DOHH2 (cell line): ENCODE data around the gene HECA.
A peak's percentile ranks its signal among the peaks of the same experiment; 100 is the strongest.

Experiments
- H3F3A ChIP-seq: fragments of 200-600 bp; sonication (generic), shearing (Covaris generic); 2 replicates; pipeline ENCODE4 v1.6.0; 2016; ENCODE audit warnings: antibody characterized with exemption, mild to moderate bottlenecking; ENCODE audit not compliant: control insufficient read depth, insufficient read depth
- H3K27ac ChIP-seq: fragments of 200-600 bp; sonication (generic); 2 replicates; pipeline ENCODE4 v1.5.1; 2014; ENCODE audit warnings: low read depth, mild to moderate bottlenecking, low read length, moderate library complexity
- H3K27me3 ChIP-seq: fragments of 200-600 bp; sonication (generic); 2 replicates; pipeline ENCODE4 v1.6.1; 2014; ENCODE audit warnings: mild to moderate bottlenecking, low read length, mixed read lengths; ENCODE audit not compliant: control insufficient read depth
- H3K36me3 ChIP-seq: fragments of 200-600 bp; sonication (generic); 2 replicates; pipeline ENCODE4 v1.6.1; 2014; ENCODE audit warnings: mild to moderate bottlenecking, low read length, moderate library complexity, mixed read lengths; ENCODE audit not compliant: control insufficient read depth
- H3K4me1 ChIP-seq: fragments of 200-600 bp; sonication (generic); 2 replicates; pipeline ENCODE4 v1.6.1; 2014; ENCODE audit warnings: mild to moderate bottlenecking, low read length, mixed read lengths; ENCODE audit not compliant: control insufficient read depth
- H3K4me2 ChIP-seq: fragments of 200-600 bp; sonication (generic); 2 replicates; pipeline ENCODE4 v1.6.0; 2014; ENCODE audit warnings: mild to moderate bottlenecking, low read length, moderate library complexity
- H3K4me3 ChIP-seq: fragments of 200-600 bp; sonication (generic); 2 replicates; pipeline ENCODE4 v1.5.1; 2014; ENCODE audit warnings: mild to moderate bottlenecking, low read length, mixed read lengths
- H3K79me2 ChIP-seq: fragments of 200-600 bp; sonication (generic); 2 replicates; pipeline ENCODE4 v1.6.1; 2014; ENCODE audit warnings: mild to moderate bottlenecking, low read length, mixed read lengths; ENCODE audit not compliant: control insufficient read depth
- H3K9me2 ChIP-seq: fragments of 200-600 bp; sonication (generic); replicated peaks from 2 replicates; pipeline ENCODE4 v1.6.1; 2014; ENCODE audit warnings: mild to moderate bottlenecking, low read length, mixed read lengths; ENCODE audit not compliant: control insufficient read depth
- H3K9me3 ChIP-seq: fragments of 200-600 bp; sonication (generic); 2 replicates; pipeline ENCODE4 v1.6.1; 2014; ENCODE audit warnings: antibody characterized with exemption, low read length, mixed read lengths; ENCODE audit not compliant: control insufficient read depth, insufficient read depth
- H4K20me1 ChIP-seq: fragments of 200-600 bp; sonication (generic); 2 replicates; pipeline ENCODE4 v1.6.0; 2014; ENCODE audit warnings: low read depth, mild to moderate bottlenecking, antibody characterized with exemption, low read length, moderate library complexity; ENCODE audit not compliant: control insufficient read depth, insufficient read depth
- EZH2phosphoT487 ChIP-seq: fragments of 200-600 bp; sonication (generic); IDR thresholded peaks from 2 replicates; pipeline ENCODE4 v1.6.1; 2017; ENCODE audit warnings: borderline replicate concordance, mild to moderate bottlenecking, antibody characterized with exemption, low read length, moderate library complexity, mixed read lengths
- TF ChIP-seq, protein P1 (sequence below): fragments of 200-600 bp; sonication (generic); IDR thresholded peaks from one replicate; pipeline ENCODE4 v1.5.1; 2014; ENCODE audit warnings: antibody characterized with exemption, mild to moderate bottlenecking, low read depth, low read length; ENCODE audit not compliant: poor library complexity, severe bottlenecking

The HECA gene

GRCh38 chr6:139112561-139112960 is 22.3 kb upstream of the HECA start:
- no peaks in the 10 kb centered on the region for H3F3A ChIP-seq
- no peaks in the 10 kb centered on the region for H3K9me3 ChIP-seq
- H3K36me3 ChIP-seq: no peaks in the 10 kb centered on the region
- H3K27me3 ChIP-seq: no peaks in the 10 kb centered on the region
- H3K4me2 ChIP-seq: no peak overlapping the region
- H3K4me3 ChIP-seq: no peak overlapping the region
- H3K27ac ChIP-seq: no peak overlapping the region
- no peaks in the 10 kb centered on the region for H3K79me2 ChIP-seq
- no peaks in the 10 kb centered on the region for H4K20me1 ChIP-seq
- H3K4me1 ChIP-seq: peaks cover 20% of the 10 kb centered on the region
- no peaks in the 10 kb centered on the region for H3K9me2 ChIP-seq
- no peak for TF ChIP-seq EZH2phosphoT487
- TF ChIP-seq, protein P1, sequence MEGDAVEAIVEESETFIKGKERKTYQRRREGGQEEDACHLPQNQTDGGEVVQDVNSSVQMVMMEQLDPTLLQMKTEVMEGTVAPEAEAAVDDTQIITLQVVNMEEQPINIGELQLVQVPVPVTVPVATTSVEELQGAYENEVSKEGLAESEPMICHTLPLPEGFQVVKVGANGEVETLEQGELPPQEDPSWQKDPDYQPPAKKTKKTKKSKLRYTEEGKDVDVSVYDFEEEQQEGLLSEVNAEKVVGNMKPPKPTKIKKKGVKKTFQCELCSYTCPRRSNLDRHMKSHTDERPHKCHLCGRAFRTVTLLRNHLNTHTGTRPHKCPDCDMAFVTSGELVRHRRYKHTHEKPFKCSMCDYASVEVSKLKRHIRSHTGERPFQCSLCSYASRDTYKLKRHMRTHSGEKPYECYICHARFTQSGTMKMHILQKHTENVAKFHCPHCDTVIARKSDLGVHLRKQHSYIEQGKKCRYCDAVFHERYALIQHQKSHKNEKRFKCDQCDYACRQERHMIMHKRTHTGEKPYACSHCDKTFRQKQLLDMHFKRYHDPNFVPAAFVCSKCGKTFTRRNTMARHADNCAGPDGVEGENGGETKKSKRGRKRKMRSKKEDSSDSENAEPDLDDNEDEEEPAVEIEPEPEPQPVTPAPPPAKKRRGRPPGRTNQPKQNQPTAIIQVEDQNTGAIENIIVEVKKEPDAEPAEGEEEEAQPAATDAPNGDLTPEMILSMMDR: no peak

- Histone ChIP-seq H3K4me2 (0 out of 2 replicates have a peak overlapping the region, but pooled peaks have one; percentile 3), H3K79me2 (no peaks in the 10 kb centered on the region), H3K9me3 (peaks cover 8% of the 10 kb centered on the region; the same call in 1 of the 2 replicates), H3K9me2 (no peaks in the 10 kb centered on the region), H3K36me3 (no peaks in the 10 kb centered on the region), H3K4me1 (peaks cover 20% of the 10 kb centered on the region), H3F3A (no peaks in the 10 kb centered on the region), H3K4me3 (no peak overlapping the region), H3K27ac (no peak overlapping the region), H4K20me1 (no peaks in the 10 kb centered on the region), H3K27me3 (no peaks in the 10 kb centered on the region)
- TF ChIP-seq EZH2phosphoT487: no peak
- TF ChIP-seq, protein P1: no peak
Observed at GRCh38 chr6:139114746-139115145, 20.1 kb upstream of the HECA start.

- Histone ChIP-seq H3K9me3 (peaks cover 19% of the 10 kb centered on the region; the same call in 1 of the 2 replicates), H4K20me1 (no peaks in the 10 kb centered on the region), H3K36me3 (no peaks in the 10 kb centered on the region), H3K4me3 (no peak overlapping the region), H3K79me2 (no peaks in the 10 kb centered on the region), H3K4me1 (peaks cover 20% of the 10 kb centered on the region), H3K4me2 (no peak overlapping the region), H3K27me3 (no peaks in the 10 kb centered on the region), H3K27ac (no peak overlapping the region), H3F3A (no peaks in the 10 kb centered on the region), H3K9me2 (no peaks in the 10 kb centered on the region)
- TF ChIP-seq, protein P1: no peak
- no peak for TF ChIP-seq EZH2phosphoT487
Observed at GRCh38 chr6:139115989-139116758, 18.7 kb upstream of the HECA start.
